ENCODE data around the gene THRB.

GRCh38 chr3:24180616-24181015, 314.0 kb downstream of the THRB start:
- TF ChIP-seq, protein P1, sequence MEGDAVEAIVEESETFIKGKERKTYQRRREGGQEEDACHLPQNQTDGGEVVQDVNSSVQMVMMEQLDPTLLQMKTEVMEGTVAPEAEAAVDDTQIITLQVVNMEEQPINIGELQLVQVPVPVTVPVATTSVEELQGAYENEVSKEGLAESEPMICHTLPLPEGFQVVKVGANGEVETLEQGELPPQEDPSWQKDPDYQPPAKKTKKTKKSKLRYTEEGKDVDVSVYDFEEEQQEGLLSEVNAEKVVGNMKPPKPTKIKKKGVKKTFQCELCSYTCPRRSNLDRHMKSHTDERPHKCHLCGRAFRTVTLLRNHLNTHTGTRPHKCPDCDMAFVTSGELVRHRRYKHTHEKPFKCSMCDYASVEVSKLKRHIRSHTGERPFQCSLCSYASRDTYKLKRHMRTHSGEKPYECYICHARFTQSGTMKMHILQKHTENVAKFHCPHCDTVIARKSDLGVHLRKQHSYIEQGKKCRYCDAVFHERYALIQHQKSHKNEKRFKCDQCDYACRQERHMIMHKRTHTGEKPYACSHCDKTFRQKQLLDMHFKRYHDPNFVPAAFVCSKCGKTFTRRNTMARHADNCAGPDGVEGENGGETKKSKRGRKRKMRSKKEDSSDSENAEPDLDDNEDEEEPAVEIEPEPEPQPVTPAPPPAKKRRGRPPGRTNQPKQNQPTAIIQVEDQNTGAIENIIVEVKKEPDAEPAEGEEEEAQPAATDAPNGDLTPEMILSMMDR (IDR thresholded peaks at IDR 0.05): no peak
- TF ChIP-seq POLR2A (IDR thresholded peaks at IDR 0.05): no peak

Data from vagina (tissue), 2 donors.